Keratinocyte (primary cell): Measurements from ENCODE around the gene ERH. TPM values are rescaled to one million over a fixed set of nuclear protein-coding genes. Genes with fewer than 3 reads are reported as not detected.

ENCODE experiments used
- DNase-seq: peaks from one replicate; pipeline ENCODE4 v3.0.0-alpha.2; 2011; ENCODE audit warnings: low read depth, missing footprints, low spot score
- FAIRE-seq: peaks from 2 replicates; lab custom pipeline; 2011; peaks lifted over from hg19 to GRCh38; lab: Jason Lieb, UNC
- H2AFZ ChIP-seq: 2 replicates; pipeline ENCODE4 v1.6.0; 2012; ENCODE audit warnings: low read length, control low read depth, inconsistent platforms; ENCODE audit not compliant: control insufficient read depth
- H3K27ac ChIP-seq: 2 replicates; pipeline ENCODE4 v1.5.1; 2011; ENCODE audit warnings: low read length; ENCODE audit not compliant: control insufficient read depth, insufficient read depth
- H3K27me3 ChIP-seq: 3 replicates; pipeline ENCODE4 v1.6.0; 2011; ENCODE audit warnings: low read length; ENCODE audit not compliant: control insufficient read depth, insufficient read depth; ENCODE audit errors: extremely low read depth
- H3K36me3 ChIP-seq, 2 experiments: 2 replicates in 1 of 2; 3 replicates in 1 of 2; pipeline ENCODE4 v1.5.1; 2011; ENCODE audit warnings: low read length in 2 of 2, mild to moderate bottlenecking in 1 of 2; ENCODE audit not compliant: control insufficient read depth in 2 of 2, insufficient read depth in 2 of 2; ENCODE audit errors: extremely low read depth in 1 of 2
- H3K4me1 ChIP-seq: 3 replicates; pipeline ENCODE4 v1.5.1; 2011; ENCODE audit warnings: low read length; ENCODE audit not compliant: control insufficient read depth, insufficient read depth; ENCODE audit errors: extremely low read depth
- H3K4me2 ChIP-seq: 3 replicates; pipeline ENCODE4 v1.6.0; 2011; ENCODE audit warnings: low read depth, low read length; ENCODE audit not compliant: control insufficient read depth, insufficient read depth; ENCODE audit errors: extremely low read depth
- H3K4me3 ChIP-seq, 3 experiments: fragments of 200-600 bp in 1 of 3; sonication (generic) in 1 of 3; 2 replicates in 2 of 3; 3 replicates in 1 of 3; pipeline ENCODE4 v1.5.1; 2011 to 2016; ENCODE audit warnings: low read length in 3 of 3, mild to moderate bottlenecking in 3 of 3, control low read depth in 2 of 3, inconsistent platforms in 1 of 3, low read depth in 1 of 3, mixed read lengths in 1 of 3, mixed run types in 1 of 3, moderate library complexity in 1 of 3; ENCODE audit not compliant: control insufficient read depth in 2 of 3, insufficient read depth in 2 of 3; ENCODE audit errors: extremely low read depth in 1 of 3
- H3K79me2 ChIP-seq: 2 replicates; pipeline ENCODE4 v1.6.0; 2012; ENCODE audit warnings: low read length; ENCODE audit not compliant: control insufficient read depth, insufficient read depth
- H3K9ac ChIP-seq: 3 replicates; pipeline ENCODE4 v1.6.0; 2011; ENCODE audit warnings: low read length; ENCODE audit not compliant: control insufficient read depth, insufficient read depth; ENCODE audit errors: extremely low read depth
- H3K9me1 ChIP-seq: 3 replicates; pipeline ENCODE4 v1.6.0; 2011; ENCODE audit warnings: low read length; ENCODE audit not compliant: control insufficient read depth, insufficient read depth; ENCODE audit errors: extremely low read depth
- H3K9me3 ChIP-seq: 2 replicates; pipeline ENCODE4 v1.5.1; 2012; ENCODE audit warnings: low read depth, low read length; ENCODE audit not compliant: control insufficient read depth
- H4K20me1 ChIP-seq: 3 replicates; pipeline ENCODE4 v1.6.0; 2011; ENCODE audit warnings: low read length; ENCODE audit not compliant: control insufficient read depth, insufficient read depth; ENCODE audit errors: extremely low read depth
- CTCF ChIP-seq, 3 experiments: IDR thresholded peaks in 1 of 3; conservative IDR thresholded peaks in 1 of 3; optimal IDR thresholded peaks in 1 of 3; 2 replicates in 2 of 3; 3 replicates in 1 of 3; pipeline versions ENCODE3 to v1.5.1; 2011; ENCODE audit warnings: low read length in 3 of 3, mild to moderate bottlenecking in 3 of 3, moderate library complexity in 2 of 3, control low read depth in 1 of 3, inconsistent platforms in 1 of 3; ENCODE audit not compliant: insufficient read depth in 2 of 3; ENCODE audit errors: extremely low read depth in 1 of 3
- EZH2 ChIP-seq: IDR thresholded peaks from one replicate; pipeline ENCODE4 v1.6.1; 2012; ENCODE audit warnings: inconsistent platforms, mild to moderate bottlenecking, low read length, moderate library complexity
- dilution Hi-C: fragments of 300-500 bp; cut with MboI; formaldehyde crosslinking; loops from one replicate; pipeline ENCODE4 v1.7.0; 2020; ENCODE audit warnings: low sequenced_read_pairs; ENCODE audit not compliant: extremely low pct_ligation_motif_present
- polyA plus RNA-seq, 5 experiments: library from polyadenylated mRNA; depleted of rRNA in 3 of 5; stranded (reverse) in 3 of 5; stranded (forward) in 1 of 5; unstranded in 1 of 5; fragments of >200 nt; gene quantifications; 1 replicate in 1 of 5; 2 replicates in 3 of 5; 3 replicates in 1 of 5; pipeline versions ENCODE4 v1.2.1 to v1.2.3, GENCODE V29; 2011 to 2012; ENCODE audit warnings: missing spikeins in 2 of 5, low read depth in 1 of 5, low replicate concordance in 1 of 5

Gene ERH
- polyA plus RNA-seq, 1 donor (not counting 4 experiments of a cell fraction or from before 2014, with no cell fraction given): 256 TPM

- no peaks in the 10 kb centered on the region for H3K4me1 ChIP-seq
- no peak for FAIRE-seq
- no peaks in the 10 kb centered on the region for H3K9me3 ChIP-seq
- no peaks in the 10 kb centered on the region for H3K79me2 ChIP-seq
- TF ChIP-seq EZH2: no peak
- no peak for TF ChIP-seq CTCF (optimal IDR thresholded peaks at IDR 0.05 in 1 of 3, IDR thresholded peaks at IDR 0.05 in 1 of 3, conservative IDR thresholded peaks at IDR 0.05 in 1 of 3; ENCODE audit: extremely low read depth in 1 of 3, insufficient read depth in 2 of 3, low read length in 3 of 3)
- no peaks in the 10 kb centered on the region for H4K20me1 ChIP-seq
- H3K4me2 ChIP-seq: no peak overlapping the region
- no peak overlapping the region for H3K27ac ChIP-seq
- dilution Hi-C loops: no loop called here
- H3K36me3 ChIP-seq: no peaks in the 10 kb centered on the region
- H2AFZ ChIP-seq: no peak overlapping the region
- peaks cover 8% of the 10 kb centered on the region for H3K27me3 ChIP-seq
- H3K4me3 ChIP-seq: no peak overlapping the region
- H3K9ac ChIP-seq: no peak overlapping the region
- no peak for DNase-seq
- no peaks in the 10 kb centered on the region for H3K9me1 ChIP-seq
Measured at GRCh38 chr14:69357544-69358200, 40.4 kb downstream of the ERH start.

- no peaks in the 10 kb centered on the region for H3K79me2 ChIP-seq
- no peak overlapping the region for H3K4me2 ChIP-seq
- no peak overlapping the region for H3K27ac ChIP-seq
- FAIRE-seq: no peak
- no peaks in the 10 kb centered on the region for H4K20me1 ChIP-seq
- H3K27me3 ChIP-seq: peaks cover 8% of the 10 kb centered on the region
- H2AFZ ChIP-seq: no peak overlapping the region
- no peak overlapping the region for H3K9ac ChIP-seq
- no peaks in the 10 kb centered on the region for H3K9me3 ChIP-seq
- H3K9me1 ChIP-seq: no peaks in the 10 kb centered on the region
- no peaks in the 10 kb centered on the region for H3K36me3 ChIP-seq
- TF ChIP-seq CTCF (optimal IDR thresholded peaks at IDR 0.05 in 1 of 3, IDR thresholded peaks at IDR 0.05 in 1 of 3, conservative IDR thresholded peaks at IDR 0.05 in 1 of 3; ENCODE audit: extremely low read depth in 1 of 3, insufficient read depth in 2 of 3, low read length in 3 of 3) (no peak), EZH2 (no peak)
- dilution Hi-C loops: no loop called here
- no peak overlapping the region for H3K4me3 ChIP-seq
- no peaks in the 10 kb centered on the region for H3K4me1 ChIP-seq
- no peak for DNase-seq
Measured at GRCh38 chr14:69356903-69357543, 41.1 kb downstream of the ERH start.
